A673 (cell line): Measurements from ENCODE around the gene TMEM125.

Source experiments
- EZH2 ChIP-seq: fragments of 200-600 bp; sonication (generic); IDR thresholded peaks from 2 replicates; pipeline ENCODE4 v1.6.1; 2017; ENCODE audit warnings: borderline replicate concordance, low read depth, mild to moderate bottlenecking, mixed read lengths, antibody characterized with exemption, low read length; ENCODE audit not compliant: poor library complexity, severe bottlenecking
- TF ChIP-seq, protein P1 (sequence below): fragments of 300-800, 200-600 bp; sonication (generic); conservative IDR thresholded peaks from 2 replicates; pipeline ENCODE4 v1.5.1; 2017; ENCODE audit warnings: low read depth, mild to moderate bottlenecking, antibody characterized with exemption, low read length, moderate library complexity, mixed read lengths

DNA sequence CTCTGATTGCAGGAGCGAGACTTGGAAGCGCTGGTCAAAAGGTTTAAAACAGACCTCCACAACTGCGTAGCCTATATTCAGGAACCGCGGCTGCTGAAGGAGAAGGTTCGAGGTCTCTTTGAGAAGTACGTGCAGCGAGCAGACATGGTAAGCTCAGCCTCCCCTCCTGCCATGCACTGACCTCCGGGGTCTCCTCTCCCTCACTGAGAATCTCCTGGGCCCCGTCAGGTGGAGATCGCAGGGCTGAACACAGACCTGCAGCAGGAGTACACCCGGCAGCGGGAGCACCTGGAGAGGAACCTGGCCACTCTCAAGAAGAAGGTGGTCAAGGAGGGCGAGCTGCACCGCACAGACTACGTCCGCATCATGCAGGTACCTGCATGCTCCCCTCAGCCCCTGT, 35.5 kb upstream of the TMEM125 start:
- TF ChIP-seq, protein P1, sequence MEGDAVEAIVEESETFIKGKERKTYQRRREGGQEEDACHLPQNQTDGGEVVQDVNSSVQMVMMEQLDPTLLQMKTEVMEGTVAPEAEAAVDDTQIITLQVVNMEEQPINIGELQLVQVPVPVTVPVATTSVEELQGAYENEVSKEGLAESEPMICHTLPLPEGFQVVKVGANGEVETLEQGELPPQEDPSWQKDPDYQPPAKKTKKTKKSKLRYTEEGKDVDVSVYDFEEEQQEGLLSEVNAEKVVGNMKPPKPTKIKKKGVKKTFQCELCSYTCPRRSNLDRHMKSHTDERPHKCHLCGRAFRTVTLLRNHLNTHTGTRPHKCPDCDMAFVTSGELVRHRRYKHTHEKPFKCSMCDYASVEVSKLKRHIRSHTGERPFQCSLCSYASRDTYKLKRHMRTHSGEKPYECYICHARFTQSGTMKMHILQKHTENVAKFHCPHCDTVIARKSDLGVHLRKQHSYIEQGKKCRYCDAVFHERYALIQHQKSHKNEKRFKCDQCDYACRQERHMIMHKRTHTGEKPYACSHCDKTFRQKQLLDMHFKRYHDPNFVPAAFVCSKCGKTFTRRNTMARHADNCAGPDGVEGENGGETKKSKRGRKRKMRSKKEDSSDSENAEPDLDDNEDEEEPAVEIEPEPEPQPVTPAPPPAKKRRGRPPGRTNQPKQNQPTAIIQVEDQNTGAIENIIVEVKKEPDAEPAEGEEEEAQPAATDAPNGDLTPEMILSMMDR = no peak
- TF ChIP-seq EZH2 = no peak
